Measurements from ENCODE around the gene SMIM23. TPM values are rescaled to one million over a fixed set of nuclear protein-coding genes. Genes with fewer than 3 reads are reported as not detected.

Gene SMIM23
- total RNA-seq, 1 experiment from 2014 or later: not detected

GRCh38 chr5:171748720-171749119 is 36.9 kb upstream of the SMIM23 start:
- DNase-seq (ENCODE audit: low spot score): no peak
- H3K27ac ChIP-seq (ENCODE audit: low read depth, low read length, poor library complexity, severe bottlenecking): no peak overlapping the region
- H3K36me3 ChIP-seq (ENCODE audit: insufficient read depth, low read length, poor library complexity, severe bottlenecking): no peaks in the 10 kb centered on the region
- ChIA-PET CTCF (no interaction called here), POLR2A (ENCODE audit: low non-redundant PET) (no interaction called here)
- H3K27me3 ChIP-seq (replicated peaks; ENCODE audit: insufficient read depth, low read depth, low read length, poor library complexity): no peaks in the 10 kb centered on the region
- H3K4me1 ChIP-seq (ENCODE audit: insufficient read depth, low read length, poor library complexity, severe bottlenecking): no peaks in the 10 kb centered on the region
- no peak overlapping the region for H3K4me3 ChIP-seq (ENCODE audit: low read depth, low read length, poor library complexity, severe bottlenecking)
- TF ChIP-seq CTCF (conservative IDR thresholded peaks at IDR 0.05; ENCODE audit: low read depth, low read length): no peak
- BruUV-seq (replicated peaks): no TSS peak
- no peaks in the 10 kb centered on the region for H3K9me3 ChIP-seq (ENCODE audit: low read depth, low read length, poor library complexity, severe bottlenecking)
- intact Hi-C loops (cut with micrococcal nuclease; ENCODE audit: unreplicated experiment): no loop called here

DNA sequence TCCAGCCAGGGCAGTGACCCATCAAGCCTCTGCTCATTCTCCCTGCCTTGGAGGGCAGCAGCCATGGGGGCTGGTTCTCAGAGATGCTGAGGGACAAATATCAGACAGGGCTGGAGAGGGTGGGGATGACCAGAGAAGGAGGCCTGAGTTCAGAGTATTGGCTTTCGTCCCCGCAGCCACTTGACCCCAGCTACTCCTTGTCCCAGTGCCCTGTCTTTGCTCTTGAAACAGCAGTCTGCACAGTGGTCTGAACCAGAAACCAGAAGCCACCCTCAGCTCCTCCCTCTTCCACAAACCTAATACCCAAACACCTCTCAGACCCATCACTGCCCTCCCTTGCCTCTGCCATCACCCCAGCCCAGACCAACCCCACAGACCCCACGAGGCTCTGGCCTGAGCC is 36.3 kb upstream of the SMIM23 start:
- no peaks in the 10 kb centered on the region for H3K36me3 ChIP-seq (ENCODE audit: insufficient read depth, low read length, poor library complexity, severe bottlenecking)
- no TSS peak for BruUV-seq (replicated peaks)
- no peak for TF ChIP-seq EZH2 (IDR thresholded peaks at IDR 0.05; ENCODE audit: borderline replicate concordance, low read depth, low read length, poor library complexity, severe bottlenecking)
- TF ChIP-seq CTCF (conservative IDR thresholded peaks at IDR 0.05; ENCODE audit: low read depth, low read length): no peak
- CTCF ChIA-PET: no interaction called here
- H3K27me3 ChIP-seq (replicated peaks; ENCODE audit: insufficient read depth, low read depth, low read length, poor library complexity): no peaks in the 10 kb centered on the region
- no peaks in the 10 kb centered on the region for H3K4me1 ChIP-seq (ENCODE audit: insufficient read depth, low read length, poor library complexity, severe bottlenecking)
- DNase-seq (ENCODE audit: low spot score): no peak
- POLR2A ChIA-PET (ENCODE audit: low non-redundant PET): no interaction called here
- H3K4me3 ChIP-seq (ENCODE audit: low read depth, low read length, poor library complexity, severe bottlenecking): no peak overlapping the region
- H3K9me3 ChIP-seq (ENCODE audit: low read depth, low read length, poor library complexity, severe bottlenecking): no peaks in the 10 kb centered on the region
- intact Hi-C loops (cut with micrococcal nuclease; ENCODE audit: unreplicated experiment): no loop called here
- H3K27ac ChIP-seq (ENCODE audit: low read depth, low read length, poor library complexity, severe bottlenecking): no peak overlapping the region

DNA sequence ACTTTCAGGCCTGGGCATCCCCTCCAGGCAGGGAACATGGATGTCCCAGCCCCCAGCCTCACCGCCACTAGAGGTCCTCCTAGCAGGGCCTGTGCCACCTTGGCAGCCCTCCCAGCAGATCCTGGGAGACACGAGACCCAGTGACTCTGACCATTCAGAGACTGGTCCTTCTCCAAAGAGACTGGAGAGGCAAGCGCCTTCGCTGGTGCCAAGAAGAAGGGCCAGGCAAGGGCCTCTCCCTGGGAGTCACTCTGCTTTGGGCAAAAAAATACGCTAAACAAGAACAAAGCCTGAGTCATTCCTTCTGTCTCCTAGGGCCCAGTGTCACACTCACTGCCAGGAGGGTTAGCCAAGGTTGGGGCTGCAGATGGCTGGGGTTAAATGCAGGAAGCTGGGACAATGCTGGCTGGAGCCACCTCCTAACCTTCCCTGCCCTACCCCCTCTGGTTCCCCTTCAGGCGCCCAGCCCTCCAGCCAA is 35.3 kb upstream of the SMIM23 start:
- ChIA-PET CTCF (no interaction called here), POLR2A (ENCODE audit: low non-redundant PET) (no interaction called here)
- DNase-seq (ENCODE audit: low spot score): peak; percentile 13
- Histone ChIP-seq H3K4me3 (ENCODE audit: low read depth, low read length, poor library complexity, severe bottlenecking) (no peak overlapping the region), H3K9me3 (ENCODE audit: low read depth, low read length, poor library complexity, severe bottlenecking) (no peaks in the 10 kb centered on the region), H3K27ac (ENCODE audit: low read depth, low read length, poor library complexity, severe bottlenecking) (no peak overlapping the region), H3K36me3 (ENCODE audit: insufficient read depth, low read length, poor library complexity, severe bottlenecking) (no peaks in the 10 kb centered on the region), H3K27me3 (replicated peaks; ENCODE audit: insufficient read depth, low read depth, low read length, poor library complexity) (no peaks in the 10 kb centered on the region), H3K4me1 (ENCODE audit: insufficient read depth, low read length, poor library complexity, severe bottlenecking) (no peaks in the 10 kb centered on the region)
- peak; percentile 35; the same call in 1 of the 2 replicates for TF ChIP-seq CTCF (conservative IDR thresholded peaks at IDR 0.05; ENCODE audit: low read depth, low read length)
- no peak for TF ChIP-seq EZH2 (IDR thresholded peaks at IDR 0.05; ENCODE audit: borderline replicate concordance, low read depth, low read length, poor library complexity, severe bottlenecking)
- no TSS peak for BruUV-seq (replicated peaks)
- intact Hi-C loops (cut with micrococcal nuclease; ENCODE audit: unreplicated experiment): no loop called here

All from A673 (cell line).